GM13977 (cell line): Measurements from ENCODE around the gene ANKRD28.

Experiments used
- DNase-seq: peaks from one replicate; pipeline ENCODE4 v3.0.0; 2012; ENCODE audit warnings: low spot score
- CTCF ChIP-seq: IDR thresholded peaks from 2 replicates; pipeline ENCODE4 v1.5.1; 2012; ENCODE audit warnings: mild to moderate bottlenecking, control low read depth; ENCODE audit not compliant: insufficient read depth; ENCODE audit errors: extremely low read depth, missing control alignments
- in situ Hi-C: fragments of 300-500 bp; cut with MboI; formaldehyde crosslinking; loops from one replicate; pipeline ENCODE4 v1.12.0; 2022; ENCODE audit warnings: low sequenced_read_pairs, low pct_unique_long_range_greater_than_20kb, mixed read lengths, inconsistent platforms; ENCODE audit not compliant: unreplicated experiment

Gene ANKRD28

GRCh38 chr3:15805756-15806266 is 8.0 kb upstream of the ANKRD28 start:
- in situ Hi-C loops: loop anchor here (10.0 to 25.0 kb wide), 2 partner anchors 171 to 369 kb away; partner anchors contain the start of genes EAF1 and METTL6
- DNase-seq: peak; percentile 43
- no peak for TF ChIP-seq CTCF

- in situ Hi-C loops: loop anchor here (10.0 to 25.0 kb wide), 2 partner anchors 170 to 367 kb away; partner anchors contain the start of genes EAF1 and METTL6
- DNase-seq: peak; percentile 13
- no peak for TF ChIP-seq CTCF
Measured at GRCh38 chr3:15804553-15805095, 6.8 kb upstream of the ANKRD28 start.

GRCh38 chr3:15803921-15804320 is 6.1 kb upstream of the ANKRD28 start:
- no peak for TF ChIP-seq CTCF
- in situ Hi-C loops: loop anchor here (10.0 to 25.0 kb wide), 2 partner anchors 169 to 367 kb away; partner anchors contain the start of genes EAF1 and METTL6

GRCh38 chr3:15801298-15801697 is 3.5 kb upstream of the ANKRD28 start:
- DNase-seq: no peak
- in situ Hi-C loops: loop anchor here (10.0 to 25.0 kb wide), 2 partner anchors 166 to 364 kb away; partner anchors contain the start of genes EAF1 and METTL6
- TF ChIP-seq CTCF: no peak

More at GRCh38 chr3:15803921-15804320, 6.1 kb upstream of the ANKRD28 start:
- no peak for DNase-seq

- TF ChIP-seq CTCF: no peak
- DNase-seq: no peak
- in situ Hi-C loops: loop anchor here (10.0 to 25.0 kb wide), 2 partner anchors 166 to 363 kb away; partner anchors contain the start of genes EAF1 and METTL6
Measured at GRCh38 chr3:15800780-15801179, 3.0 kb upstream of the ANKRD28 start.

GRCh38 chr3:15800327-15800726 is 2.5 kb upstream of the ANKRD28 start:
- TF ChIP-seq CTCF: no peak
- in situ Hi-C loops: loop anchor here (10.0 to 25.0 kb wide), 2 partner anchors 166 to 363 kb away; partner anchors contain the start of genes EAF1 and METTL6

More at GRCh38 chr3:15800327-15800726, 2.5 kb upstream of the ANKRD28 start:
- DNase-seq: no peak
